COLO668 (cell line): ENCODE measurements around the gene LHFPL2.
"Not testable (repeated sequence)": the region's sequence is repeated elsewhere in the genome, so short reads cannot be mapped to it uniquely, and the experiment has no call there.

Experiments
- DNase-seq: peaks from one replicate; lab custom pipeline; 2025; ENCODE audit not compliant: unreplicated experiment; lab: John Stamatoyannopoulos, UW

LHFPL2 gene

GRCh38 chr5:78473751-78474150 is 174.8 kb downstream of the LHFPL2 start:
- no peak for DNase-seq

GRCh38 chr5:78472469-78473106 is 176.0 kb downstream of the LHFPL2 start:
- no peak for DNase-seq

- DNase-seq = no peak
Measured at GRCh38 chr5:78471896-78472295, 176.7 kb downstream of the LHFPL2 start.

GRCh38 chr5:78467752-78468357 is 180.7 kb downstream of the LHFPL2 start:
- DNase-seq = no peak

GRCh38 chr5:78467140-78467539 is 181.4 kb downstream of the LHFPL2 start:
- DNase-seq = no peak

- DNase-seq = no peak
Measured at GRCh38 chr5:78458843-78459242, 189.7 kb downstream of the LHFPL2 start.

- DNase-seq = not testable (repeated sequence)
Measured at GRCh38 chr5:78457507-78457906, 191.1 kb downstream of the LHFPL2 start.

- DNase-seq = no peak
Measured at GRCh38 chr5:78449103-78449502, 199.5 kb downstream of the LHFPL2 start.

- DNase-seq = no peak
Measured at GRCh38 chr5:78447775-78448424, 200.7 kb downstream of the LHFPL2 start.
